Cardiac septum (tissue), 1 donor: Measurements from ENCODE around the gene TMEM236. TPM values are rescaled to one million over a fixed set of nuclear protein-coding genes. Genes with fewer than 3 reads are reported as not detected.
"Not testable (repeated sequence)": the region's sequence is repeated elsewhere in the genome, so short reads cannot be mapped to it uniquely, and the experiment has no call there.

ENCODE experiments used
- DNase-seq: peaks from one replicate; pipeline ENCODE4 v3.0.0-alpha.2; 2020; ENCODE audit warnings: low spot score
- intact Hi-C: fragments of 100-400 bp; cut with DNase I; formaldehyde crosslinking; loops from one replicate; pipeline ENCODE4 v1.14.0; 2022
- long read RNA-seq: library from polyadenylated mRNA; unstranded; transcript quantifications from one replicate; pipeline ENCODE4 v2.0.0, GENCODE V29; 2021
- total RNA-seq: library from RNA; stranded (reverse); fragmentation: NEBNext Ultra II Directional; extraction: Animal tissue kit (Norgen Biotek cat#: 25700); gene quantifications from one replicate; pipeline ENCODE4 v1.2.1, GENCODE V29; 2021
- donor health status: DM: no; HTN: no; CAD: no.

TMEM236 gene
- total RNA-seq: 0.54 TPM
- long read RNA-seq: 0 reads

GRCh38 chr10:17751781-17752445 is at the start of gene TMEM236:
TSS of gene TMEM236 (plus strand) at chr10:17752201. CDS start at chr10:17752296, 95 bp downstream.
- intact Hi-C loops: no loop called here
- no peak for DNase-seq

- intact Hi-C loops: no loop called here
- no peak for DNase-seq
These were observed 48.3 kb upstream of the TMEM236 start for GRCh38 chr10:17703706-17704105.

- intact Hi-C loops: no loop called here
- no peak for DNase-seq
These were observed 43.2 kb upstream of the TMEM236 start for GRCh38 chr10:17708821-17709220.

GRCh38 chr10:17709492-17709891 is 42.5 kb upstream of the TMEM236 start:
- DNase-seq: no peak
- intact Hi-C loops: no loop called here

GRCh38 chr10:17710181-17710580 is 41.8 kb upstream of the TMEM236 start:
- intact Hi-C loops: no loop called here
- DNase-seq: no peak

- intact Hi-C loops: no loop called here
- no peak for DNase-seq
These were observed 39.9 kb upstream of the TMEM236 start for GRCh38 chr10:17712053-17712452.

GRCh38 chr10:17712717-17713471 is 39.1 kb upstream of the TMEM236 start:
- no peak for DNase-seq
- intact Hi-C loops: no loop called here

- intact Hi-C loops: no loop called here
- DNase-seq: no peak
These were observed 38.2 kb upstream of the TMEM236 start for GRCh38 chr10:17713758-17714157.

- intact Hi-C loops: no loop called here
- no peak for DNase-seq
These were observed 35.8 kb upstream of the TMEM236 start for GRCh38 chr10:17716161-17716560.

- intact Hi-C loops, DNase-seq: not testable (repeated sequence)
These were observed 29.5 kb upstream of the TMEM236 start for GRCh38 chr10:17722317-17723014.

GRCh38 chr10:17725703-17726102 is 26.3 kb upstream of the TMEM236 start:
- DNase-seq: no peak
- intact Hi-C loops: no loop called here

GRCh38 chr10:17729630-17730029 is 22.4 kb upstream of the TMEM236 start:
- intact Hi-C loops: loop anchor here (10.0 kb wide), 2 partner anchors 85 to 485 kb away; partner anchors contain the start of gene STAM
- DNase-seq: no peak

GRCh38 chr10:17730667-17731066 is 21.3 kb upstream of the TMEM236 start:
- intact Hi-C loops: loop anchor here (10.0 kb wide), 2 partner anchors 86 to 484 kb away; partner anchors contain the start of gene STAM
- DNase-seq: no peak

- DNase-seq: no peak
- intact Hi-C loops: loop anchor here (10.0 kb wide), 2 partner anchors 87 to 483 kb away; partner anchors contain the start of gene STAM
These were observed 20.5 kb upstream of the TMEM236 start for GRCh38 chr10:17731331-17732020.

GRCh38 chr10:17733620-17734019 is 18.4 kb upstream of the TMEM236 start:
- intact Hi-C loops: loop anchor here (10.0 kb wide), 2 partner anchors 89 to 481 kb away; partner anchors contain the start of gene STAM
- no peak for DNase-seq

GRCh38 chr10:17734432-17735080 is 17.4 kb upstream of the TMEM236 start:
- intact Hi-C loops: loop anchor here (10.0 kb wide), 2 partner anchors 90 to 480 kb away; partner anchors contain the start of gene STAM

GRCh38 chr10:17735166-17735941 is 16.6 kb upstream of the TMEM236 start:
- intact Hi-C loops: loop anchor here (10.0 kb wide), 2 partner anchors 91 to 479 kb away; partner anchors contain the start of gene STAM
- DNase-seq: no peak

More at GRCh38 chr10:17734432-17735080, 17.4 kb upstream of the TMEM236 start:
- DNase-seq: no peak

GRCh38 chr10:17736223-17736622 is 15.8 kb upstream of the TMEM236 start:
- DNase-seq: no peak
- intact Hi-C loops: loop anchor here (2.0 to 10.0 kb wide), 3 partner anchors 91 to 479 kb away; partner anchors contain the start of genes HACD1 and STAM
